Heart left ventricle (tissue), 13 donors: ENCODE data around the gene CSMD2.

Experiments used
- CTCF ChIP-seq, 12 donors: fragments of 200-600 bp; sonication (generic) in 4 of 12; IDR thresholded peaks; one replicate each; pipeline versions ENCODE4 v1.5.0 to v1.8.0; 2018 to 2022; ENCODE audit warnings: antibody characterized with exemption in 12 of 12, mild to moderate bottlenecking in 5 of 12
- POLR2A ChIP-seq, 2 donors: fragments of 450-650 bp; IDR thresholded peaks; one replicate each; pipeline ENCODE4 v1.6.1; 2017; ENCODE audit warnings: antibody characterized with exemption in 2 of 2, mild to moderate bottlenecking in 2 of 2, moderate library complexity in 2 of 2
- donor health status: ischemic (EF 13 %, LVEDD 7.1; RV severe dilation, severe dysfunction).
- donor health status: DM: no; HTN: yes; CAD: no.
- donor health status: DM: no; HTN: no; CAD: no.
- donor health status: ischemic (EF 25% LVEDD 6.9; RV normal size, moderate dysfunction).
- donor health status: ischemic (EF 25% LVEDD 5.7; RV mildly dilated, moderate dysfunction).
- donor health status: ischemic (EF 35%, LVEDD 5.7; RV mildly dilated, moderate dysfunction).
- donor health status: nonischemic (EF 11% LVEDD 7.7; RV severe dilation, severe dysfunction).
- donor health status: DM: yes; HTN: yes; CAD: no.
- donor health status: PGD.
- donor health status: ischemic (EF 29% LVEDD 5.4; RV normal size, mild dysfunction).
- donor health status: nonischemic (EF 23%, LVEDD 6.1; RV moderate dilation, normal function).

- no peak for TF ChIP-seq CTCF (IDR thresholded peaks at IDR 0.05)
- TF ChIP-seq POLR2A (IDR thresholded peaks at IDR 0.05): peak in 1 of 2 donors; percentile 48
These were observed 692.6 kb downstream of the CSMD2 start, which contains the start of gene ZSCAN20 for GRCh38 chr1:33472269-33472980.
